ENCODE data around the gene SLC15A1. TPM values are rescaled to one million over a fixed set of nuclear protein-coding genes. Genes with fewer than 3 reads are reported as not detected.
A peak's percentile ranks its signal among the peaks of the same experiment; 100 is the strongest.

The SLC15A1 gene
- total RNA-seq, 4 donors from 2014 or later: not detected

- TF ChIP-seq POLR2A (IDR thresholded peaks at IDR 0.05): no peak
- peak; percentile 83 to 92 (median 84) for TF ChIP-seq CTCF (IDR thresholded peaks at IDR 0.05 in 4 of 5, conservative IDR thresholded peaks at IDR 0.05 in 1 of 5)
- H3K9me3 ChIP-seq: no peaks in the 10 kb centered on the region
- no peaks in the 10 kb centered on the region for H3K36me3 ChIP-seq
- DNase-seq (peak; percentile 47 to 72), ATAC-seq (peak; percentile 90 to 94)
- H3K4me1 ChIP-seq: no peaks in the 10 kb centered on the region
- H3K27ac ChIP-seq: no peak overlapping the region
- H3K4me3 ChIP-seq: no peak overlapping the region
- H3K27me3 ChIP-seq: no peaks in the 10 kb centered on the region
- in situ Hi-C loops (cut with MboI; ENCODE audit: low sequenced_read_pairs in 4 of 4): loop anchor here (5.0 to 25.0 kb wide), 4 partner anchors 206 to 791 kb away; partner anchors contain the start of gene FARP1 (in 2 of the 4)
- intact Hi-C loops (cut with DNase I; ENCODE audit: low total_unique reads): loop anchor here (1.0 to 5.0 kb wide), 4 partner anchors 76 to 208 kb away; partner anchors contain the start of gene STK24
These were observed 98.9 kb downstream of the SLC15A1 start for GRCh38 chr13:98653463-98653985.

GRCh38 chr13:98652721-98653462 is 99.6 kb downstream of the SLC15A1 start:
- in situ Hi-C loops (cut with MboI; ENCODE audit: low sequenced_read_pairs in 4 of 4) (loop anchor here (5.0 to 25.0 kb wide), 4 partner anchors 206 to 791 kb away; partner anchors contain the start of gene FARP1 (in 2 of the 4)), intact Hi-C loops (cut with DNase I; ENCODE audit: low total_unique reads) (loop anchor here (1.0 to 5.0 kb wide), 4 partner anchors 76 to 208 kb away; partner anchors contain the start of gene STK24)
- no peak for TF ChIP-seq CTCF (IDR thresholded peaks at IDR 0.05 in 4 of 5, conservative IDR thresholded peaks at IDR 0.05 in 1 of 5)
- no peak for TF ChIP-seq POLR2A (IDR thresholded peaks at IDR 0.05)
- H3K27me3 ChIP-seq: no peaks in the 10 kb centered on the region
- H3K4me3 ChIP-seq: no peak overlapping the region
- H3K9me3 ChIP-seq: no peaks in the 10 kb centered on the region
- H3K36me3 ChIP-seq: no peaks in the 10 kb centered on the region
- H3K27ac ChIP-seq: no peak overlapping the region
- DNase-seq: no peak
- no peak for ATAC-seq
- no peaks in the 10 kb centered on the region for H3K4me1 ChIP-seq

- in situ Hi-C loops (cut with MboI; ENCODE audit: low sequenced_read_pairs in 4 of 4) (loop anchor here (5.0 to 25.0 kb wide), 4 partner anchors 205 to 790 kb away; partner anchors contain the start of gene FARP1 (in 2 of the 4)), intact Hi-C loops (cut with DNase I; ENCODE audit: low total_unique reads) (loop anchor here (2.0 to 5.0 kb wide), 2 partner anchors 75 to 171 kb away; partner anchors contain the start of gene STK24)
- H3K9me3 ChIP-seq: no peaks in the 10 kb centered on the region
These were observed 100.2 kb downstream of the SLC15A1 start for GRCh38 chr13:98652276-98652675.

GRCh38 chr13:98651744-98652143 is 100.7 kb downstream of the SLC15A1 start:
- Histone ChIP-seq H3K4me1 (no peaks in the 10 kb centered on the region), H3K36me3 (no peaks in the 10 kb centered on the region), H3K27ac (no peak overlapping the region), H3K27me3 (no peaks in the 10 kb centered on the region), H3K9me3 (no peaks in the 10 kb centered on the region), H3K4me3 (no peak overlapping the region)
- in situ Hi-C loops (cut with MboI; ENCODE audit: low sequenced_read_pairs in 4 of 4): loop anchor here (5.0 to 25.0 kb wide), 4 partner anchors 204 to 789 kb away; partner anchors contain the start of gene FARP1 (in 2 of the 4)
- TF ChIP-seq POLR2A (IDR thresholded peaks at IDR 0.05): no peak
- no peak for TF ChIP-seq CTCF (IDR thresholded peaks at IDR 0.05 in 4 of 5, conservative IDR thresholded peaks at IDR 0.05 in 1 of 5)
- ATAC-seq: no peak
- intact Hi-C loops (cut with DNase I; ENCODE audit: low total_unique reads): loop anchor here (2.0 to 5.0 kb wide), 2 partner anchors 74 to 171 kb away; partner anchors contain the start of gene STK24
- no peak for DNase-seq

More at GRCh38 chr13:98652276-98652675, 100.2 kb downstream of the SLC15A1 start:
- H3K4me1 ChIP-seq: no peaks in the 10 kb centered on the region
- no peaks in the 10 kb centered on the region for H3K36me3 ChIP-seq
- H3K4me3 ChIP-seq: no peak overlapping the region
- H3K27ac ChIP-seq: no peak overlapping the region
- no peaks in the 10 kb centered on the region for H3K27me3 ChIP-seq
- ATAC-seq (no peak), DNase-seq (no peak)
- TF ChIP-seq CTCF (IDR thresholded peaks at IDR 0.05 in 4 of 5, conservative IDR thresholded peaks at IDR 0.05 in 1 of 5) (no peak), POLR2A (IDR thresholded peaks at IDR 0.05) (no peak)

Data from gastrocnemius medialis (tissue), 4 donors.